NCI-H748 (cell line): Measurements from ENCODE around the gene FIGLA.
"Not testable (repeated sequence)": the region's sequence is repeated elsewhere in the genome, so short reads cannot be mapped to it uniquely, and the experiment has no call there.

Experiments used
- DNase-seq: peaks from one replicate; lab custom pipeline; 2025; ENCODE audit not compliant: unreplicated experiment; lab: John Stamatoyannopoulos, UW

FIGLA gene

DNA sequence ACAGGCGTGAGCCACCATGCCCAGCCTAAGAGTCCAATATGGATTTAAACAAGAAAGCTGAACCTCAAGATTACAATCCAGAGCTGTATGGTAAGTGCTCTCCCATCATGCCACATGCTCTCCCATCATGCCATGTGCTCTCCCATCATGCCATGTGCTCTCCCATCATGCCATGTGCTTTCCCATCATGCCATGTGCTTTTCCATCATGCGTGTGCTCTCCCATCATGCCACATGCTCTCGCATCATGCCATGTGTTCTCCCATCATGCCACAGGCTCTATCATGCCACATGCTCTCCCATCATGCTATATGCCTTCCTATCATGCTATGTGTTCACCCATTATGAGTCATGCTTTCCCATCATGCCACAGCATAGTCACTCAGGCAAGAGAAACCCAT, 43.2 kb downstream of the FIGLA start:
- DNase-seq, result no peak

- DNase-seq, result no peak
Observed at GRCh38 chr2:70746094-70746974, 44.1 kb downstream of the FIGLA start.

GRCh38 chr2:70745276-70745825, 45.1 kb downstream of the FIGLA start:
- DNase-seq, result no peak

DNA sequence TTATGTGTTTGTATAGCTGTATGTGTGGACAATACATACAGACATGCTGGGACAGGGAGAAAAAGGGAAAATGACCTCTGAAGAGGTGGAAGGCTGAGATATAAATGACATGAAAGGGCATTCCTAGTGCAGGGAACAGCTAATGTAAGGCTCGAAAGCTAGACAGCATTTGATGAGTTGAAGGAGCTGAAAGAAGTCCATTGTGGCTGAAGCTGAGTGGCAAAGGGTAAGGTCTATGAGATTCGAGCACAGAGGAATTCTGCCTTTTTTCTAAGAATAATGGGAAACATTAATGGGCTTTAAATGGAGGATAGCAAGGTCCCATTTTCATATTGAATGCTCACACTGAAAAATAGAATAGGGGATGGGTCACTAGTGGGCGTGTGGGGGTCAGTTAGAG, 46.0 kb downstream of the FIGLA start:
- DNase-seq, result no peak

- DNase-seq, result no peak
Observed at GRCh38 chr2:70743677-70744076, 46.8 kb downstream of the FIGLA start.

DNA sequence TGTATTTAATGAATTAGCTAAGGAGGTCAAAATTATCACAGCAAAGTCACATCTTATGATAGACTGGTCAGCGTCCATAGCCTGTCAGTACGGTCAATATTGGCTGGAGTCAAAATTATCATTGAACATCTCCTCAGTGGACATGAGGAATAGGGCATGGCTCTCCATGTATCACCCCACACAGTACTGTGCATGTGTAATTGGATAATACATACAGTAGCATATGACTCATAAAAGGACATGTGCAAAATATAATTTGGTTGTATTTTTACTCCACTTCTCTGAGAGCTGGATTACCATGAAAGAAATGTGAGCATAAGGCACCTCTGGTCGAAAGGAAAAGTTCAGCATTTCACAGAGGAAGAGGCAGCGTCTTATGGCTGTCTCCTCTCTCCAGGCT, 47.4 kb downstream of the FIGLA start:
- DNase-seq, result no peak

DNA sequence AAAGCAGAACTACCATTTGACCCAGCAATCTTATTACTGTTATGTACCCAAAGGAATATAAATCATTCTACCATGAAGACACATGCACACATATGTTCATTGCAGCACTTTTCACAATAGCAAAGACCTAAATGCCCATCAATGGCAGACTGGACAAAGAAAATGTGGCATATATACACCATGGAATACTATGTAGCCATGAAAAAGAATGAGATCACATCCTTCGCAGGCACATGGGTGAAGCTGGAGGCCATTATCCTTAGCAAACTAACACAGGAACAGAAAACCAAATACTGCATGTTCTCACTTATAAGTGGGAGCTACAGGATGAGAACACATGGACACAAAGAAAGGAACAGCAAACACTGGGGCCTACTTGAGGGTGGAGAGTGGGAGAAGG, 51.0 kb downstream of the FIGLA start:
- DNase-seq, result not testable (repeated sequence)

- DNase-seq, result no peak
Observed at GRCh38 chr2:70738159-70738558, 52.3 kb downstream of the FIGLA start.

DNA sequence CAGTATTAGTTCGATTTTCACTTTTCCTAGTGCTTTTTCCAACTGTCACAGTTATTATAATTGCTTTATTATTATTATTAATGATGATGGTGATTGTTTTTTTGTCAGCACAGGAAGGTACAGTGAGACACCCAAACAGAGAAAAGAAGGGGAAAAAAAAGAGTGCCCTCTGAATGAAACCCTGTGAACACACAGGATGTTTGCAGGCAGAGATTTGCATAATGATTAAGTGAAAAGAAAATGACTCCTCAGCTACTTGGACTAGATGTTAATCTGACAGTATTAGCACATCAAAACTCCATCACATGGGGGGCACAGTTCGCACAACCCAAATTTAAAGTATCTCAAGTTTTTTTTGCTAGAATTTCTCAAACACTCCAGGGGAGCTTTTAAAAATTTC, 55.4 kb downstream of the FIGLA start:
- no peak for DNase-seq

GRCh38 chr2:70733646-70734180, 56.7 kb downstream of the FIGLA start:
- no peak for DNase-seq

DNA sequence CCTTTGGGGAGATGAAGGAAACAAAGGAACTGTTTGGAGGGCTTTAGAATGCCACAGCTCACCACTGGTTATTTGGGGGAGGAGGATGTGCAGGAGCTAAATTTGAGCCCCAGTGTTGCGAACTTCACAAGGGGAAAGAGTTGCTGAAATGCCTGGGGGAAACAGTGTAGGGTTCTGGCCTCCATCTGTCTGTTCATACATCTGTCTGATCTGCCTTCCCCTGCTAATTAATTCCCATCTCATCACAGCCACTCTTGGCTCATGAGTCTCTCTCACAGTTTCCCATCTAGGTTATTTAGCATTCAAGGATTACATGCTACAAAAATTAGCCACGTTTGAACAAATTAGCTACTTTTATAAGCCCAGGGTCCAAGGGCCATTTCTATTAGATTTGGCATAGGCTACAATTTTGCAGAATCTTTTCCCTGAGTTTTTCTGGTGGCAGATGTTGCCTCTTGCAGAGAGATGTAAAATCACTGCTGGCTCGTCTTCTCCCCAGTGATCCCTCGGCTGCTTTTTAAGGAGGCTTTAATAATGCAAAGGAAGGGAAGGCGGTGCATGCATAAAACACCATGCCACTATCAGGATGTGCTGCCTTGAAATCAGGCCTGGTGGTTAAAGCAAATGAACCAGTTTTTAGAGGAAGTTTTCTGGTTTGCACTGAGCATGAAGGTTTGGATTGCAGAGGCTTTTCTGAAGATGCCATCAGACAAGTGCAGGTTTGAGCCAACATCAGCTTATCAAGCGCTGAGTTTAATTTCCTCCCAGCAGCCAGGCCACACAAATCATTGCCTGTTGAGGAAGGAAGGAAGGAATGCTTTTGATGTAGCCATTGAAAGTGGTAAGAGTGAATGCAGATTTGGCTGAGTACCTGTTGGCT, 57.4 kb downstream of the FIGLA start:
- DNase-seq, result no peak

DNA sequence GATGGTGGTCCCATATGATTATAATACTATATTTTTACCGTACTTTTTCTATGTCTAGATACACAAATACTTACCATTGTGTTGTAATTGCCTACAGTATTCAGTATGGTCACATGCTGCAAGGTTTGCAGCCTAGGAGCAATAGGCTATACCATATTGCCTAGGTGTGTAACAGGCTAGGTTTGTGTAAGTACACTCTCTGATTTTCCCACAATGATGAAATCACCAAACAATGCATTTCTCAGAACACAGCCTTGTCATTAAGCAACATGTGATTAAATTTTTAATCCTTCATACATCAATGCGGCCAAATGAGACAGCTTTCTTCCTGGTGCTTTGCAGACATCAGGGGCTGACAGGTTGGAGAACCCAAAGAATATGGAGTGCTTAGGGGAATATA, 59.7 kb downstream of the FIGLA start:
- DNase-seq, result no peak

DNA sequence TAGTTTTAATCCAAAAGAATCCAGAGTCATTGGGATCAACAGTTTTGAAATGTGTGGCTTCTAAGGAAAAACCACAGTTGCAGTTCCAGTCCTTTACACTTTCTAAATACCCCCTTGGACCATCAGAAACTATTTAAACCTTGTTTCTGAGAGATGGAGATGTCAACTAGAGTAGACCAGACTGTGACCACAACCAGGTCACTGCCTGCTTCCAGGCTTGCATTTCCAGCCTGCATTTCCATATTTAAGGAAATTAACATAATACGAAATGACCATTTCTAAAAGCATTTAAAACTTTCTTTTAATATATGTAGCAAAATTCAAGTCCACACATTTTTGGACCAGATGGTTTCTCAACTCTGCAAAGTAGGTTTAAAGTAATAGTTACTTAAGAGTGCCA, 60.8 kb downstream of the FIGLA start:
- no peak for DNase-seq

DNA sequence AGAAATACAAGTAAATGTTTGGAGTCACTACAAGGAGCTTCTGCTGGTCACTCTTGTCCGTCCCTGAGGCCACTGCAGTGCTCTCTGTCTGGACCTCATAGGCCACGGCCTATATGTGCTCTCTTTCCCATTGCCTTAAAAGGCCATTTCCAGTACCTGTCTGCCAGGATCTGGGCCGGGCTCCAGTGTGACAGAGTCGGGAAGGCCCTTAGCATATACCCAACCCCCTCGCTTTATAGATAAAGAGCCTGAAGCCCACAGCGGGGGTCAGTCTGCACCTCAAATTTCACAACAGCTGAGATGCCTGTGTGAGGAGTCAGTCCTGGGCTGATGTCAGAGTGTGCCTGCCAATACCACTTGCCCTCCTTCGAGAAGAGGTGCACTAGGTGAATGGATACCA, 62.3 kb downstream of the FIGLA start:
- DNase-seq, result no peak
